HepG2 (cell line): Measurements from ENCODE around the gene AIF1. TPM values are rescaled to one million over a fixed set of nuclear protein-coding genes. Genes with fewer than 3 reads are reported as not detected.

Experiments used
- ESRRA ChIP-seq: sonication (generic); formaldehyde crosslinking; IDR thresholded peaks from 2 replicates; pipeline ENCODE4 v1.5.1; 2020; ENCODE audit warnings: mild to moderate bottlenecking, low read depth, missing genetic modification reagents
- FLYWCH1 ChIP-seq: sonication (generic); formaldehyde crosslinking; IDR thresholded peaks from 2 replicates; pipeline ENCODE4 v1.8.1; 2023; ENCODE audit warnings: mild to moderate bottlenecking, missing genetic modification reagents
- KAT7 ChIP-seq: IDR thresholded peaks from 2 replicates; pipeline ENCODE4 v1.6.1; 2018; ENCODE audit warnings: borderline replicate concordance, missing compliant biosample characterization
- KDM5B ChIP-seq: sonication (generic); formaldehyde crosslinking; IDR thresholded peaks from 2 replicates; pipeline ENCODE4 v1.4.0; 2020; ENCODE audit warnings: missing genetic modification reagents, mild to moderate bottlenecking, borderline replicate concordance
- KLF12 ChIP-seq: sonication (generic); formaldehyde crosslinking; IDR thresholded peaks from 2 replicates; pipeline ENCODE4 v1.4.0; 2020; ENCODE audit warnings: missing genetic modification reagents, borderline replicate concordance
- NFATC3 ChIP-seq: sonication (generic); formaldehyde crosslinking; IDR thresholded peaks from 2 replicates; pipeline ENCODE4 v1.5.1; 2020; ENCODE audit warnings: mild to moderate bottlenecking, missing genetic modification reagents
- NONO ChIP-seq, 2 experiments: fragments of 450-650 bp in 1 of 2; sonication (generic) in 1 of 2; formaldehyde crosslinking in 1 of 2; IDR thresholded peaks in 1 of 2; conservative IDR thresholded peaks in 1 of 2; 2 replicates each; pipeline versions ENCODE4 v1.6.1 to v1.8.0; 2017 to 2022; ENCODE audit warnings: mild to moderate bottlenecking in 1 of 2, missing genetic modification reagents in 1 of 2, moderate library complexity in 1 of 2
- PAX8 ChIP-seq: sonication (generic); formaldehyde crosslinking; IDR thresholded peaks from 2 replicates; pipeline ENCODE4 v1.8.0; 2022; ENCODE audit warnings: mild to moderate bottlenecking, missing genetic modification reagents, borderline replicate concordance
- POLR2AphosphoS2 ChIP-seq: IDR thresholded peaks from 2 replicates; pipeline ENCODE4 v1.6.1; 2011; ENCODE audit warnings: low read depth, low read length, improper control_type of control experiment
- SMAD1 ChIP-seq: sonication (generic); formaldehyde crosslinking; IDR thresholded peaks from 2 replicates; pipeline ENCODE4 v1.4.0; 2020; ENCODE audit warnings: missing genetic modification reagents, low read depth, mild to moderate bottlenecking, borderline replicate concordance
- SMAD9 ChIP-seq: sonication (generic); formaldehyde crosslinking; IDR thresholded peaks from 2 replicates; pipeline ENCODE4 v1.5.1; 2020; ENCODE audit warnings: mild to moderate bottlenecking, missing genetic modification reagents
- TMF1 ChIP-seq: sonication (generic); formaldehyde crosslinking; IDR thresholded peaks from 2 replicates; pipeline ENCODE4 v1.8.1; 2022; ENCODE audit warnings: low read depth, missing genetic modification reagents
- ZC3H13 ChIP-seq: sonication (generic); formaldehyde crosslinking; IDR thresholded peaks from 2 replicates; pipeline ENCODE4 v1.8.1; 2023; ENCODE audit warnings: mild to moderate bottlenecking, missing genetic modification reagents, moderate library complexity
- ZNF205 ChIP-seq: IDR thresholded peaks from 2 replicates; pipeline ENCODE4 v1.6.1; 2018; ENCODE audit warnings: missing biosample characterization, missing genetic modification reagents
- ZNF24 ChIP-seq: fragments of 450-650 bp; IDR thresholded peaks from 2 replicates; pipeline ENCODE4 v1.6.1; 2017; ENCODE audit warnings: antibody characterized with exemption, mild to moderate bottlenecking
- ZNF766 ChIP-seq: sonication (generic); formaldehyde crosslinking; IDR thresholded peaks from 2 replicates; pipeline ENCODE4 v1.5.0; 2020; ENCODE audit warnings: missing genetic modification reagents, borderline replicate concordance
- polyA plus RNA-seq, 8 experiments: library from polyadenylated mRNA; depleted of rRNA in 3 of 8; stranded (reverse) in 7 of 8; unstranded in 1 of 8; fragments of >200 nt; fragmentation: Illumina TruSeq in 4 of 8; extraction: Trizol in 4 of 8; gene quantifications; 2 replicates each; pipeline versions ENCODE4 v1.2.1 to v1.2.3, GENCODE V29; 2011 to 2016; ENCODE audit warnings: low read depth in 4 of 8, missing spikeins in 1 of 8, mixed read lengths in 1 of 8; ENCODE audit not compliant: insufficient read depth in 1 of 8
- total RNA-seq, 5 experiments: library from RNA; depleted of rRNA; stranded (reverse); fragments of >200 nt; fragmentation: Illumina TruSeq; extraction: Trizol; gene quantifications; 2 replicates each; pipeline ENCODE4 v1.2.3, GENCODE V29; 2016; ENCODE audit warnings: low read depth in 1 of 5
- TF ChIP-seq, protein P1 (sequence below): sonication (generic); formaldehyde crosslinking; IDR thresholded peaks from 2 replicates; pipeline ENCODE4 v1.8.0; 2022; ENCODE audit warnings: missing genetic modification reagents, mild to moderate bottlenecking, moderate library complexity, borderline replicate concordance
- TF ChIP-seq, protein P2 (sequence below): sonication (generic); formaldehyde crosslinking; IDR thresholded peaks from 2 replicates; pipeline ENCODE4 v1.8.0; 2022; ENCODE audit warnings: mild to moderate bottlenecking, missing genetic modification reagents, moderate library complexity
- TF ChIP-seq, protein P3 (sequence below): sonication (generic); formaldehyde crosslinking; IDR thresholded peaks from 2 replicates; pipeline ENCODE4 v1.5.0; 2020; ENCODE audit warnings: missing genetic modification reagents
- TF ChIP-seq, protein P4 (sequence below): sonication (generic); formaldehyde crosslinking; IDR thresholded peaks from 2 replicates; pipeline ENCODE4 v1.4.0; 2020; ENCODE audit warnings: missing genetic modification reagents, borderline replicate concordance

AIF1 gene
- total and polyA plus RNA-seq, 2 of the 13 experiments (the other 11 are each of a cell fraction or from before 2014, with no cell fraction given) = 1.5 TPM; not detected in 1

DNA sequence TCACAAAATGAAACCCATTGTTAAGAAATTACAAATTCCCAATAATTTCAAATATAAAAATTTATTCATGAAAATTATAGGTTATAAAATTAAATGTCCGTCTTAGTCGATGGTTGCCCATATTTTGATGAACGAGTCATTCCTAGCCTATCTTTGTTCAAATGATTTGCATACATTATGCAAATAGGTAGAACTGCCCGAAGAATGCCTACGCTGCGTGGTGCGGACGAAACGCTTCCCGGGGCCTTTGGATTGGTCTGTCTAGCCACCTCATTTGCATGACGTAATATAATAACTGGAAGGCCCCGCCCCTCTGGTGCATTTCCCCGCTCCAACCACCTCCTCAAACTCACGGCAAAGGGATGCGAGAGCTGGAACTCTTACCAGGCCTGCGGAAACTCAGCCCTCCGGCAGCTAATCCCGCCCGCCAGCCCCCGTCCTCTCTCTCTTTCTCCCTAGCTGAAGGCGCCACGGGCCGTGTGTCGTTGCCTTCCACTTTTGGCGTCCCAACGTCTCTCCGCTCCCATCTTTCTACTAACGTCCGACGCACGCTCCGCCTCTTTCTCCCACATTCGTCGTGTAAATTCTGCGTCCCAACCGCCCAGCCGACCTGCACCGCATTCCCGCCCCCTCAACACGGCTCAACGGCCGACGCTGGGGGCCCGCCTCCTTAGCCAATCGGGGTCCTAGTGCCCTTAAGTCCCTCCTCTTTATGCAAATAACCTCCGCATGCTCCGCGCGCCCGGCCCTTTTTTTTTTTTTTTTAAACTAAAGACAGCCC lies 5.0 kb downstream of the AIF1 start (continued):
- TF ChIP-seq, protein P1, sequence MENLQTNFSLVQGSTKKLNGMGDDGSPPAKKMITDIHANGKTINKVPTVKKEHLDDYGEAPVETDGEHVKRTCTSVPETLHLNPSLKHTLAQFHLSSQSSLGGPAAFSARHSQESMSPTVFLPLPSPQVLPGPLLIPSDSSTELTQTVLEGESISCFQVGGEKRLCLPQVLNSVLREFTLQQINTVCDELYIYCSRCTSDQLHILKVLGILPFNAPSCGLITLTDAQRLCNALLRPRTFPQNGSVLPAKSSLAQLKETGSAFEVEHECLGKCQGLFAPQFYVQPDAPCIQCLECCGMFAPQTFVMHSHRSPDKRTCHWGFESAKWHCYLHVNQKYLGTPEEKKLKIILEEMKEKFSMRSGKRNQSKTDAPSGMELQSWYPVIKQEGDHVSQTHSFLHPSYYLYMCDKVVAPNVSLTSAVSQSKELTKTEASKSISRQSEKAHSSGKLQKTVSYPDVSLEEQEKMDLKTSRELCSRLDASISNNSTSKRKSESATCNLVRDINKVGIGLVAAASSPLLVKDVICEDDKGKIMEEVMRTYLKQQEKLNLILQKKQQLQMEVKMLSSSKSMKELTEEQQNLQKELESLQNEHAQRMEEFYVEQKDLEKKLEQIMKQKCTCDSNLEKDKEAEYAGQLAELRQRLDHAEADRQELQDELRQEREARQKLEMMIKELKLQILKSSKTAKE (CRISPR knock-in tag) = no peak
- no peak for TF ChIP-seq PAX8 (CRISPR knock-in tag)
- peak; percentile 72; the same call in 1 of the 2 replicates for TF ChIP-seq ZC3H13 (CRISPR knock-in tag)
- TF ChIP-seq, protein P2, sequence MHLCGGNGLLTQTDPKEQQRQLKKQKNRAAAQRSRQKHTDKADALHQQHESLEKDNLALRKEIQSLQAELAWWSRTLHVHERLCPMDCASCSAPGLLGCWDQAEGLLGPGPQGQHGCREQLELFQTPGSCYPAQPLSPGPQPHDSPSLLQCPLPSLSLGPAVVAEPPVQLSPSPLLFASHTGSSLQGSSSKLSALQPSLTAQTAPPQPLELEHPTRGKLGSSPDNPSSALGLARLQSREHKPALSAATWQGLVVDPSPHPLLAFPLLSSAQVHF (CRISPR knock-in tag) = peak; percentile 77; the same call in 1 of the 2 replicates
- TF ChIP-seq POLR2AphosphoS2 = peak; percentile 62; the same call in 1 of the 2 replicates
- TF ChIP-seq FLYWCH1 (CRISPR knock-in tag) = no peak
- TF ChIP-seq ZNF24 = no peak
- no peak for TF ChIP-seq NFATC3 (CRISPR knock-in tag)
- TF ChIP-seq, protein P3, sequence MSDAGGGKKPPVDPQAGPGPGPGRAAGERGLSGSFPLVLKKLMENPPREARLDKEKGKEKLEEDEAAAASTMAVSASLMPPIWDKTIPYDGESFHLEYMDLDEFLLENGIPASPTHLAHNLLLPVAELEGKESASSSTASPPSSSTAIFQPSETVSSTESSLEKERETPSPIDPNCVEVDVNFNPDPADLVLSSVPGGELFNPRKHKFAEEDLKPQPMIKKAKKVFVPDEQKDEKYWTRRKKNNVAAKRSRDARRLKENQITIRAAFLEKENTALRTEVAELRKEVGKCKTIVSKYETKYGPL (CRISPR knock-in tag) = peak; percentile 53; the same call in 1 of the 2 replicates
- 0 out of 2 replicates have a peak, but pooled peaks have one; percentile 35 for TF ChIP-seq KLF12 (CRISPR knock-in tag)
- no peak; the same call in none of the 2 replicates for TF ChIP-seq ZNF205 (CRISPR knock-in tag)
- peak; percentile 88 for TF ChIP-seq TMF1
- no peak for TF ChIP-seq ESRRA (CRISPR knock-in tag)
- TF ChIP-seq, protein P4, sequence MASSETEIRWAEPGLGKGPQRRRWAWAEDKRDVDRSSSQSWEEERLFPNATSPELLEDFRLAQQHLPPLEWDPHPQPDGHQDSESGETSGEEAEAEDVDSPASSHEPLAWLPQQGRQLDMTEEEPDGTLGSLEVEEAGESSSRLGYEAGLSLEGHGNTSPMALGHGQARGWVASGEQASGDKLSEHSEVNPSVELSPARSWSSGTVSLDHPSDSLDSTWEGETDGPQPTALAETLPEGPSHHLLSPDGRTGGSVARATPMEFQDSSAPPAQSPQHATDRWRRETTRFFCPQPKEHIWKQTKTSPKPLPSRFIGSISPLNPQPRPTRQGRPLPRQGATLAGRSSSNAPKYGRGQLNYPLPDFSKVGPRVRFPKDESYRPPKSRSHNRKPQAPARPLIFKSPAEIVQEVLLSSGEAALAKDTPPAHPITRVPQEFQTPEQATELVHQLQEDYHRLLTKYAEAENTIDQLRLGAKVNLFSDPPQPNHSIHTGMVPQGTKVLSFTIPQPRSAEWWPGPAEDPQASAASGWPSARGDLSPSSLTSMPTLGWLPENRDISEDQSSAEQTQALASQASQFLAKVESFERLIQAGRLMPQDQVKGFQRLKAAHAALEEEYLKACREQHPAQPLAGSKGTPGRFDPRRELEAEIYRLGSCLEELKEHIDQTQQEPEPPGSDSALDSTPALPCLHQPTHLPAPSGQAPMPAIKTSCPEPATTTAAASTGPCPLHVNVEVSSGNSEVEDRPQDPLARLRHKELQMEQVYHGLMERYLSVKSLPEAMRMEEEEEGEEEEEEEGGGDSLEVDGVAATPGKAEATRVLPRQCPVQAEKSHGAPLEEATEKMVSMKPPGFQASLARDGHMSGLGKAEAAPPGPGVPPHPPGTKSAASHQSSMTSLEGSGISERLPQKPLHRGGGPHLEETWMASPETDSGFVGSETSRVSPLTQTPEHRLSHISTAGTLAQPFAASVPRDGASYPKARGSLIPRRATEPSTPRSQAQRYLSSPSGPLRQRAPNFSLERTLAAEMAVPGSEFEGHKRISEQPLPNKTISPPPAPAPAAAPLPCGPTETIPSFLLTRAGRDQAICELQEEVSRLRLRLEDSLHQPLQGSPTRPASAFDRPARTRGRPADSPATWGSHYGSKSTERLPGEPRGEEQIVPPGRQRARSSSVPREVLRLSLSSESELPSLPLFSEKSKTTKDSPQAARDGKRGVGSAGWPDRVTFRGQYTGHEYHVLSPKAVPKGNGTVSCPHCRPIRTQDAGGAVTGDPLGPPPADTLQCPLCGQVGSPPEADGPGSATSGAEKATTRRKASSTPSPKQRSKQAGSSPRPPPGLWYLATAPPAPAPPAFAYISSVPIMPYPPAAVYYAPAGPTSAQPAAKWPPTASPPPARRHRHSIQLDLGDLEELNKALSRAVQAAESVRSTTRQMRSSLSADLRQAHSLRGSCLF = no peak
- no peak; the same call in 1 of the 2 replicates for TF ChIP-seq KDM5B (CRISPR knock-in tag)
- TF ChIP-seq SMAD1 (CRISPR knock-in tag) = no peak
- 0 out of 2 replicates have a peak, but pooled peaks have one; percentile 25 for TF ChIP-seq SMAD9 (CRISPR knock-in tag)
- TF ChIP-seq ZNF766 (CRISPR knock-in tag) = peak; percentile 86; the same call in 1 of the 2 replicates
- no peak for TF ChIP-seq KAT7 (CRISPR knock-in tag)
- TF ChIP-seq NONO (IDR thresholded peaks at IDR 0.05) = no peak
- peak; percentile 73 for TF ChIP-seq NONO (CRISPR knock-in tag; conservative IDR thresholded peaks at IDR 0.05)
